Liver (tissue), 3 donors: ENCODE measurements around the gene SCNN1A.

Experiments used
- CTCF ChIP-seq: fragments of 150-350 bp; IDR thresholded peaks from 2 replicates; pipeline ENCODE4 v1.5.1; 2017; ENCODE audit warnings: improper control_type of control experiment, low read depth, low read length; ENCODE audit not compliant: missing input control
- FOXA1 ChIP-seq: IDR thresholded peaks from 2 replicates; pipeline ENCODE4 v1.6.1; 2016; ENCODE audit warnings: antibody characterized with exemption
- GABPA ChIP-seq, 2 donors: IDR thresholded peaks in 1 of 2; conservative IDR thresholded peaks in 1 of 2; 2 replicates each; pipeline ENCODE4 v1.6.1; 2016; ENCODE audit warnings: antibody characterized with exemption in 2 of 2, mild to moderate bottlenecking in 1 of 2, moderate library complexity in 1 of 2
- JUND ChIP-seq, 2 donors: IDR thresholded peaks; 2 replicates each; pipeline ENCODE4 v1.6.1; 2016; ENCODE audit warnings: antibody characterized with exemption in 2 of 2
- MAX ChIP-seq: IDR thresholded peaks from 2 replicates; pipeline ENCODE4 v1.6.1; 2016; ENCODE audit warnings: antibody characterized with exemption
- RAD21 ChIP-seq, 2 donors: IDR thresholded peaks; 2 replicates each; pipeline ENCODE4 v1.6.1; 2016; ENCODE audit warnings: antibody characterized with exemption in 2 of 2, mild to moderate bottlenecking in 2 of 2
- SP1 ChIP-seq: IDR thresholded peaks from 2 replicates; pipeline ENCODE4 v1.6.1; 2018; ENCODE audit warnings: antibody characterized with exemption, mild to moderate bottlenecking
- YY1 ChIP-seq: IDR thresholded peaks from 2 replicates; pipeline ENCODE4 v1.6.1; 2016; ENCODE audit warnings: antibody characterized with exemption, mild to moderate bottlenecking
- donor health status: healthy.
- donor health status: healthy.

GRCh38 chr12:6354495-6355393 lies 20.6 kb downstream of the SCNN1A start:
- TF ChIP-seq CTCF (no peak), JUND (IDR thresholded peaks at IDR 0.05) (no peak), YY1 (no peak), SP1 (no peak), RAD21 (IDR thresholded peaks at IDR 0.05) (no peak), MAX (no peak), FOXA1 (no peak), GABPA (IDR thresholded peaks at IDR 0.05 in 1 of 2, conservative IDR thresholded peaks at IDR 0.05 in 1 of 2) (no peak)
